Measurements from ENCODE around the gene AOAH.

- TF ChIP-seq TAF1 (IDR thresholded peaks at IDR 0.05; ENCODE audit: low read depth) (no peak), REST (IDR thresholded peaks at IDR 0.05; ENCODE audit: low read depth) (no peak), FOXM1 (IDR thresholded peaks at IDR 0.05; ENCODE audit: borderline replicate concordance, low read depth) (no peak)
These were observed 119.5 kb downstream of the AOAH start for GRCh38 chr7:36604806-36605205.

All from Ishikawa (cell line).